GM19455 (cell line): ENCODE measurements around the gene FAM177A1.
"Not testable (repeated sequence)": the region's sequence is repeated elsewhere in the genome, so short reads cannot be mapped to it uniquely, and the experiment has no call there.

ENCODE experiments used
- ATAC-seq: cut with Tn5 transposase; IDR thresholded peaks from one replicate; pipeline ENCODE4 v1.9.1; 2021; ENCODE audit not compliant: unreplicated experiment

FAM177A1 gene, protein sequence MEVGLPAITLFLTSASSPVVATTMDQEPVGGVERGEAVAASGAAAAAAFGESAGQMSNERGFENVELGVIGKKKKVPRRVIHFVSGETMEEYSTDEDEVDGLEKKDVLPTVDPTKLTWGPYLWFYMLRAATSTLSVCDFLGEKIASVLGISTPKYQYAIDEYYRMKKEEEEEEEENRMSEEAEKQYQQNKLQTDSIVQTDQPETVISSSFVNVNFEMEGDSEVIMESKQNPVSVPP

GRCh38 chr14:35046048-35046750, at the start of gene FAM177A1:
FAM177A1 (plus strand) TSS chr14:35046272; CDS start chr14:35046464, 192 bp downstream.
- peak; percentile 94 for ATAC-seq

- ATAC-seq = no peak
Observed at GRCh38 chr14:34997762-34998161, 48.3 kb upstream of the FAM177A1 start.

DNA sequence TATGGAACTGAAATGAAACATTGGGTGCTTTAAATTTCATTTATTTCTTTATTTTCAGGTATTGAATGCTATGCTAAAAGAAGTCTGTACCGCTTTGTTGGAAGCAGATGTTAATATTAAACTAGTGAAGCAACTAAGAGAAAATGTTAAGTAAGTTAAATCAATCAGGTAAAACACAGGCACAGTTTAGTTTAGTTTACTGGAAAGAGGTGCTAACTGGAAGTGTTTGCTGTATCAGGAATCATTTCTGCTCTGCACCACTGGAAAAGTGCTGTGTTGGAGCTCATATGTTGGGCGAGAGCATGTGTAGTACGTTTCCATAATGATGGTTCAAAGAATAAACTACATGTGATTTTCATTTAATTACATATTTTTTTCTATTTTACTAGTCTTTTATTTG, 46.6 kb upstream of the FAM177A1 start:
- ATAC-seq = no peak

DNA sequence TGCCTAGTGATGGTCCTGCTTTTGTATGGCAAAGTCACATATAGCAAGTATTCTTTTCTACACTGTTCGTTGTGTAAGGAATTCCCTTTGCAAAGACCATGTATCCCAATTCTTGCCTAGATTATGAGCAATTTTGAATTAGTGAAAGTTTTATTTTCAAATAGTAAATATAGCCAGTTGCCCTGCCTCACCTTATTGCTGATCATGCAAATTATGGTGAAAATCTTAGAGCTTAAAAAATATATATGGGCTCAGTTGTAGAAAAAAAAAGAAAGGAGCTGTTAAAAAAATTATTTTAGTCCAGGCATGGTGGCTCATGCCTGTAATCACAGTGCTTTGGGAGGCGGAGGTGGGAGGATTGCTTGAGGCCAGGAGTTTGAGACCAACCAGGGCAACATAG, 44.5 kb upstream of the FAM177A1 start:
- no peak for ATAC-seq

DNA sequence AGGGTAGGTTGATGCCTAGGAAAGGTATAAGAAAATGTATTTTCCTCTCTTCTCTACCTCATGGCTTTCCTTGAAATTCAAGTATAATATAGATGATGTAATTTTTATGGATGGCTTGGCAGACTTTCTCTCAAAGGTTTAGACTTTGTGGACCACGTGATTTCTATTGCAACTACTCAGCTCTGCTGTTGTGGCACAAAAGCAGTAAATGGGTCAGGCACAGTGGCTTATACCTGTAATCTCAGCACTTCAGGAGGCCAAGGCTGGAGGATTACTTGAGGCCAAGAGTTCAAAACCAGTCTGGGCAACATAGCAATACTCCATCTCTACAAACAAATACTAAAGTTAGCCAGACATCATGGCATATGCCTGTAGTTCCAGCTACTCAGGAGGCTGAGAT, 41.2 kb upstream of the FAM177A1 start:
- no peak for ATAC-seq

DNA sequence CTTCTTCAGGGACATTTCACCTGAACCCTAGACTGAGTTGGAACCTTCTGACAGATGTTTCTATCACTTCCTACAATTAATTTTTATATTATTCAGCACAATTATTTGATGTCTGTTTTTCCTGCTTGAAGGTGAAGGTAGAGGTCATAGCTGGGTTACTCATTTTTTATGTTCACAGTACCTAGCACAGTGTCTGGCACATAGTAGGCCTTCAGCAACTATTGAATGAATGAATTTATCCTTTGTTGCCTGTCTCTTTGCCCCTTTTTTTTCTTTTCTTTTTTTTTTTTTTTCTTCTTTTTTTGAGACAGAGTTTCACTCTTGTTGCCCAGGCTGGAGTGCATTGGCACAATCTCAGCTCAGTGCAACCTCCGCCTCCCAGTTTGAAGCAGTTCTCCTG, 29.5 kb upstream of the FAM177A1 start:
- ATAC-seq = no peak

- no peak for ATAC-seq
Observed at GRCh38 chr14:35020713-35021112, 25.4 kb upstream of the FAM177A1 start.

- no peak for ATAC-seq
Observed at GRCh38 chr14:35028435-35028834, 17.6 kb upstream of the FAM177A1 start.

DNA sequence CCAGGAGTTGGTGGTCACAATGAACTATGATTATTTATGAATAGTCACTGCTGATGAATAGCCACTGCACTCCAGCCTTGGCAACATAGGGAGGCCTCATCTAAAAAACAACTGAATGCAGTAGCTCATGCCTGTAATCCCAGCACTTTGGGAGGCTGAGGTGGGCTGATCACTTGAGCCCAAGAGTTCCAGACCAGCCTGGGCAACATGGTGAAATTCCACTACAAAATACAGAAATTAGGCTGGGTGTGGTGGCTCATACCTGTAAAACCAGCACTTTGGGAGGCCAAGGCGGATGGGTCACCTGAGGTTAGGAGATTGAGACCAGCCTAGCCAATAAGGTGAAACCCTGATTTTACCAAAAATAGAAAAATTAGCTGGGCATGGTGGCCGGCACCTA, 13.5 kb upstream of the FAM177A1 start:
- no peak for ATAC-seq

DNA sequence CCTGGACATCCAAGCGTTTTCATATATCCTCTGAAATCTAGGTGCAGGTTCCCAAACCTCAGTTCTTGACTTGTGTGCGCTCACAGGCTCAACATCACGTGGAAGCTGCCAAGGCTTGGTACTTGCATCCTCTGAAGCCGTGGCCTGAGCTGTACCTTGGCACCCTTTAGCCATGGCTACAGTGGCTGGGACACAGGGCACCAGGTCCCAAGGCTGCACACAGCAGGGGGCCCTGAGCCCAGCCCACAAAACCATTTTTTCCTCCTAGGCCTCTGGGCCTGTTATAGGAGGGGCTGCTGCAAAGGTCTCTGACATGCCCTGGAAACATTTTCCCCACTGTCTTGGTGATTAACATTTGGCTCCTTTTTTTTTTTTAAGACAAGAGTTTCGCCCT, 11.6 kb upstream of the FAM177A1 start:
- no peak for ATAC-seq

DNA sequence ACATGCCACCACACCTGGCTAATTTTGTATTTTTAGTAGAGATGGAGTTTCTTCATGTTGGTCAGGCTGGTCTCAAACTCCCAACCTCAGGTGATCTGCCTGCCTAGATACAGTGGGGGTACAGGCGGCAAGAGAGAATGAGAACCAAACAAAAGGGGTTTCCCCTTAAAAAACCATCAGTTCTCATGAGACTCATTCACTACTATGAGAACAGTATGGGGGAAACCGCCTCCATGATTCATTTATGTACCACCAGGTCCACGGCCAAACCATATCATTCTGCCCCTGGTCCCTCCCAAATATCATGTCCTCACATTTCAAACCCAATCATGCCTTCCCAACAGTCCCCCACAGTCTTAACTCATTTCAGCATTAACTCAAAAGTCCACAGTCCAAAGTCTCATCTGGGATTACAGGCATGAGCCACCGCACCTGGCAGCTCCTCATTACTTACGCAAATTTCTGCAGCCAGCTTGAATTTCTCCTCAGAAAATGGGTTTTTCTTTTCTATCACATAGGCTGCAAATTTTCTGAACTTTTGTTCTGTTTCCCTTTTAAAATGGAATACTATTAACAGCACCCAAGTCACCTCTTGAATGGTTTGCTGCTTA, 11.0 kb upstream of the FAM177A1 start:
- not testable (repeated sequence) for ATAC-seq

GRCh38 chr14:35038312-35038711, 7.8 kb upstream of the FAM177A1 start:
- ATAC-seq = not testable (repeated sequence)

GRCh38 chr14:35042632-35043031, 3.4 kb upstream of the FAM177A1 start:
- ATAC-seq = no peak

DNA sequence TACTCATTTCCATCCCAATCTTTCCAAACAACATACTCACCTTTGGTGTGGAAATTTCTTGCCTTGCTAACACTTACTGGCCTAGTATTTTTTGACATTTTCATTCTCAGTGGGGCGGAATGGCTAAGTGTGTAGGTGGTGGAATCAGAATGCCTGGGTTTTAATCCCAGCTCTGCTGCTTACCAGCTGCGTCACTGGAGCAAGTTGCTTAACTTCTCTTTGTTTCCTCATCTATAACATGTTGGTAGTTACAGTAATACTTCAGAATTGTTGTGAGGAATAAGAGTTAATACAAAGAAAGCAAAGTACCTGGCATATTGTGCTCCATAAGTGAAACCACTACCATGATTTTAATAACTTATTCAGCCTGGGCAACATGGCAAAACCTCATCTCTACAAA, 3.0 kb upstream of the FAM177A1 start:
- no peak for ATAC-seq

GRCh38 chr14:35044939-35045797, 904 bp upstream of the FAM177A1 start:
- no peak for ATAC-seq

DNA sequence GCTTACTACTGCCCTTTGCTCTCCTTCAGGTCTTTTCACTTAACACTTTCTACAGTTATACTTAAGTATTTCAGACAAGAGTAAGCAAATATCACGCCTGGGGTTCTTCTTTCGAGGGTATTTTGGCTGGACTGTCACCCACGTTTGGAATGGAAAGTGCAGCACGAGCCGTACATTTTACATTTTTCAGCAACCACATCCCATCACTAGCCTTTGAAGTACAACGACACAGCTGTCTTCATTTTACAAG, 349 bp upstream of the FAM177A1 start:
- no peak for ATAC-seq

DNA sequence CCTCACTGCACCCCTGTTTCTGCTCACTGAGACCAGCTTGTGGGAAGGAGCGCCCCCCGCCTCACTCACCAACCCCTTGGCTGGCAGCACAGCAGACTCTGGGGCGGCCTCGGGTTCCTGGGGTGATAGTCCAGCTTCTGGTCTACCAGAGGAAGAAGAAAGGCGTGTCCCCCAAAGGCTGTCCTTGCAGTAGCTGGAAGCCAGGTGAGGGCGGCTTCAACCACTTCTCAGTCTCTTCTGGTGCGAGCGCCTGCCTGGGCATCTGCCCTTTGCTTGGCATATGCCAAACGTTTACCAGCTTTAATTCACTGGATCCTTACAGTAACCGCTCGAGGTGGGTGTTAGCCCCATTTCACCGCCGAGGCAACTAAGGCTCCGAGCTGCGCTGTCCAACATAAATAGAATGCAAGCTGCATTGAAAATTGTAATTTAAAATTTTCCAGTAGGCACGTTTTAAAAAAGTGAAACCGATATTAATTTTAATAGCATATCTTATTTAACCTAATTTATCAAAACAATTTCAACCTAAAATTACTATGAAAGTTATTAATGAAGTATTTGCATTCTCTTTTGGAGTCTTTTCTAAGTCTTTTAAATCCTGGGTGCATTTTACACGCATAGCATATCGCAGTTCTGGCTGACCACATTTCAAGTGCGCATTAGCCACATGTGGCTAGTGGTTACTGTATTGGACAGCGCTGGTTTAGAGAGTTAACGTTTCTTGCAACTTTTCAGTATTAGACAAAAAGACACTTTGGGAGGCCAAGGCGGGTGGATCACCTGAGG, 872 bp downstream of the FAM177A1 start:
- peak; percentile 35 for ATAC-seq

GRCh38 chr14:35047976-35048513, 2.0 kb downstream of the FAM177A1 start:
- no peak for ATAC-seq

GRCh38 chr14:35050652-35051051, 4.6 kb downstream of the FAM177A1 start:
- ATAC-seq = no peak

DNA sequence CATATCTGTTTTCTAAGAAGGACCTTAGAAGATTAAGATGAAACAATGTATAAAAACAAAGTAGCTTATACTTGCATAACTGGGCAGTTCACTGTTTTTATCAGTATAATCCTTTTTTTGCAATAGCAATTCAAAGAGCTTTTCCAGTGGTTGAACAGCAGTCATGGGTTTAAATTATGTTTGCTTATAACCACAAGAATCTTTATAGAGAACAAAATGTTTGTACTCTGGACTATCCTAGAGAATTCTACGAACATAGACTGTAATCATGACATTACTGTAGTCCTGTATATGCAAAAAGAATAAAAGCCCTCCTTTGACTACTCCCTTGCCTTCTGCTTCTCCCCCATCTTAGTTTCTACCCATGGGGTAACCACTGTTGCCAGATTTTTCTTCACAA, 5.7 kb downstream of the FAM177A1 start:
- no peak for ATAC-seq

DNA sequence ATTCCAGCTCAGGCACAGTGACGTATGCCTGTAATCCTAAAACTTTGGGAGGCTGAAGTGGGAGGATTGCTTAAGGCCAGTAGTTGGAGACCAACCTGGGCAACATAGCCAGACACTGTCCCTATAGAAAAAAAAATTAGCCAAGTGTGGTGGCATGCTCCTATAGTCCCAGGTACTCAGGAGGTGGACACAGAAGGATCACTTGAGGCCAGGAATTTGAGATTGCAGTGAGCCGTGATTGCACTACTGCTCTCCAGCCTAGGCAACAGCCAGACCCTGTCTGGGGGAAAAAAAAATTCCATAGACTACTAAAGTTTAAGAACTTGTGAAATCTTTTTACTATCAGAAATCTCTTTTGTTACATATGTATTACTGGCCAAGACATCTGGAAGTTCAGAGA, 6.6 kb downstream of the FAM177A1 start:
- no peak for ATAC-seq
